Measurements from ENCODE around the gene BAX. TPM values are rescaled to one million over a fixed set of nuclear protein-coding genes. Genes with fewer than 3 reads are reported as not detected.
A peak's percentile ranks its signal among the peaks of the same experiment; 100 is the strongest.

Gene BAX
- total RNA-seq, 1 donor from 2014 or later, result 242 TPM

- H3K27me3 Mint-ChIP-seq (ENCODE audit: low read depth), result no peaks in the 10 kb centered on the region
- no peak overlapping the region for H3K4me3 Mint-ChIP-seq (ENCODE audit: low read depth)
- DNase-seq (ENCODE audit: low spot score), result no peak
- peaks cover 50% of the 10 kb centered on the region for H3K4me1 Mint-ChIP-seq (ENCODE audit: low read depth)
- no peaks in the 10 kb centered on the region for H3K9me3 Mint-ChIP-seq
- intact Hi-C loops (cut with micrococcal nuclease), result no loop called here
- H3K36me3 Mint-ChIP-seq (ENCODE audit: low read depth), result peaks cover 53% of the 10 kb centered on the region
- H3K27ac Mint-ChIP-seq, result peak overlapping the region; percentile 70
These were observed 6.5 kb downstream of the BAX start for GRCh38 chr19:48961051-48961649.

GRCh38 chr19:48961673-48962028 lies 7.0 kb downstream of the BAX start:
- H3K27me3 Mint-ChIP-seq (ENCODE audit: low read depth), result no peaks in the 10 kb centered on the region
- H3K27ac Mint-ChIP-seq, result peak overlapping the region; percentile 99
- intact Hi-C loops (cut with micrococcal nuclease), result no loop called here
- H3K36me3 Mint-ChIP-seq (ENCODE audit: low read depth), result peaks cover 55% of the 10 kb centered on the region
- no peak for DNase-seq (ENCODE audit: low spot score)
- no peaks in the 10 kb centered on the region for H3K9me3 Mint-ChIP-seq
- peak overlapping the region; percentile 96 for H3K4me3 Mint-ChIP-seq (ENCODE audit: low read depth)
- H3K4me1 Mint-ChIP-seq (ENCODE audit: low read depth), result peaks cover 52% of the 10 kb centered on the region

GRCh38 chr19:48962029-48962848 lies 7.6 kb downstream of the BAX start:
- Mint-ChIP-seq H3K27ac (peak overlapping the region; percentile 99), H3K9me3 (no peaks in the 10 kb centered on the region), H3K4me3 (ENCODE audit: low read depth) (peak overlapping the region; percentile 96), H3K4me1 (ENCODE audit: low read depth) (peaks cover 52% of the 10 kb centered on the region), H3K27me3 (ENCODE audit: low read depth) (no peaks in the 10 kb centered on the region), H3K36me3 (ENCODE audit: low read depth) (peaks cover 56% of the 10 kb centered on the region)
- DNase-seq (ENCODE audit: low spot score), result no peak
- intact Hi-C loops (cut with micrococcal nuclease), result no loop called here

- Mint-ChIP-seq H3K27ac (peak overlapping the region; percentile 99), H3K4me3 (ENCODE audit: low read depth) (peak overlapping the region; percentile 96), H3K36me3 (ENCODE audit: low read depth) (peaks cover 56% of the 10 kb centered on the region), H3K4me1 (ENCODE audit: low read depth) (peaks cover 47% of the 10 kb centered on the region), H3K9me3 (no peaks in the 10 kb centered on the region), H3K27me3 (ENCODE audit: low read depth) (no peaks in the 10 kb centered on the region)
- no peak for DNase-seq (ENCODE audit: low spot score)
- intact Hi-C loops (cut with micrococcal nuclease), result no loop called here
These were observed 8.1 kb downstream of the BAX start for GRCh38 chr19:48962849-48963165.

GRCh38 chr19:48963371-48964204 lies 8.9 kb downstream of the BAX start:
- peak overlapping the region; percentile 96 for H3K4me3 Mint-ChIP-seq (ENCODE audit: low read depth)
- H3K36me3 Mint-ChIP-seq (ENCODE audit: low read depth), result peaks cover 56% of the 10 kb centered on the region
- H3K4me1 Mint-ChIP-seq (ENCODE audit: low read depth), result peaks cover 45% of the 10 kb centered on the region

GRCh38 chr19:48964205-48965039 lies 9.7 kb downstream of the BAX start:
- Mint-ChIP-seq H3K36me3 (ENCODE audit: low read depth) (peaks cover 55% of the 10 kb centered on the region), H3K4me3 (ENCODE audit: low read depth) (peak overlapping the region; percentile 96), H3K27ac (peak overlapping the region; percentile 99), H3K4me1 (ENCODE audit: low read depth) (peaks cover 43% of the 10 kb centered on the region), H3K27me3 (ENCODE audit: low read depth) (no peaks in the 10 kb centered on the region), H3K9me3 (no peaks in the 10 kb centered on the region)
- intact Hi-C loops (cut with micrococcal nuclease), result loop anchor here (1.0 to 2.0 kb wide), 5 partner anchors 10 to 170 kb away; partner anchors contain the start of genes BAX, GYS1, NUCB1 and RUVBL2
- no peak for DNase-seq (ENCODE audit: low spot score)

More at GRCh38 chr19:48963371-48964204, 8.9 kb downstream of the BAX start:
- intact Hi-C loops (cut with micrococcal nuclease), result loop anchor here (2.0 kb wide), 2 partner anchors 63 to 169 kb away; partner anchors contain the start of gene NUCB1
- H3K9me3 Mint-ChIP-seq, result no peaks in the 10 kb centered on the region
- DNase-seq (ENCODE audit: low spot score), result peak; percentile 55
- H3K27ac Mint-ChIP-seq, result peak overlapping the region; percentile 99
- no peaks in the 10 kb centered on the region for H3K27me3 Mint-ChIP-seq (ENCODE audit: low read depth)

GRCh38 chr19:48965040-48965805 lies 10.5 kb downstream of the BAX start, which contains the start of gene FTL:
FTL (plus strand) TSS chr19:48965309; CDS start chr19:48965508, 199 bp downstream.
- peaks cover 43% of the 10 kb centered on the region for H3K4me1 Mint-ChIP-seq (ENCODE audit: low read depth)
- H3K36me3 Mint-ChIP-seq (ENCODE audit: low read depth), result peaks cover 51% of the 10 kb centered on the region

GRCh38 chr19:48965806-48966540 lies 11.3 kb downstream of the BAX start:
- Mint-ChIP-seq H3K36me3 (ENCODE audit: low read depth) (peaks cover 51% of the 10 kb centered on the region), H3K9me3 (no peaks in the 10 kb centered on the region), H3K27ac (peak overlapping the region; percentile 99), H3K27me3 (ENCODE audit: low read depth) (no peaks in the 10 kb centered on the region), H3K4me3 (ENCODE audit: low read depth) (peak overlapping the region; percentile 96), H3K4me1 (ENCODE audit: low read depth) (peaks cover 43% of the 10 kb centered on the region)
- peak; percentile 86 for DNase-seq (ENCODE audit: low spot score)
- intact Hi-C loops (cut with micrococcal nuclease), result loop anchor here (1.0 to 2.0 kb wide), 5 partner anchors 12 to 171 kb away; partner anchors contain the start of genes BAX, GYS1, NUCB1 and RUVBL2

More at GRCh38 chr19:48965040-48965805, 10.5 kb downstream of the BAX start, which contains the start of gene FTL:
- no peaks in the 10 kb centered on the region for H3K27me3 Mint-ChIP-seq (ENCODE audit: low read depth)
- H3K9me3 Mint-ChIP-seq, result no peaks in the 10 kb centered on the region
- H3K4me3 Mint-ChIP-seq (ENCODE audit: low read depth), result peak within 1 kb of the TSS; percentile 96
- DNase-seq (ENCODE audit: low spot score), result peak; percentile 89
- peak within 1 kb of the TSS; percentile 99 for H3K27ac Mint-ChIP-seq
- intact Hi-C loops (cut with micrococcal nuclease), result loop anchor here (1.0 to 2.0 kb wide), 5 partner anchors 11 to 170 kb away; partner anchors contain the start of genes BAX, GYS1, NUCB1 and RUVBL2

GRCh38 chr19:48966541-48967345 lies 12.1 kb downstream of the BAX start:
- no peaks in the 10 kb centered on the region for H3K27me3 Mint-ChIP-seq (ENCODE audit: low read depth)
- DNase-seq (ENCODE audit: low spot score), result no peak
- peaks cover 40% of the 10 kb centered on the region for H3K4me1 Mint-ChIP-seq (ENCODE audit: low read depth)
- peak overlapping the region; percentile 96 for H3K4me3 Mint-ChIP-seq (ENCODE audit: low read depth)
- peaks cover 48% of the 10 kb centered on the region for H3K36me3 Mint-ChIP-seq (ENCODE audit: low read depth)
- peak overlapping the region; percentile 99 for H3K27ac Mint-ChIP-seq
- H3K9me3 Mint-ChIP-seq, result no peaks in the 10 kb centered on the region
- intact Hi-C loops (cut with micrococcal nuclease), result no loop called here

GRCh38 chr19:48967346-48968178 lies 12.9 kb downstream of the BAX start:
- H3K4me3 Mint-ChIP-seq (ENCODE audit: low read depth), result peak overlapping the region; percentile 96
- peaks cover 45% of the 10 kb centered on the region for H3K36me3 Mint-ChIP-seq (ENCODE audit: low read depth)
- no peak for DNase-seq (ENCODE audit: low spot score)
- peaks cover 32% of the 10 kb centered on the region for H3K4me1 Mint-ChIP-seq (ENCODE audit: low read depth)
- peak overlapping the region; percentile 1 for H3K27ac Mint-ChIP-seq
- no peaks in the 10 kb centered on the region for H3K9me3 Mint-ChIP-seq
- H3K27me3 Mint-ChIP-seq (ENCODE audit: low read depth), result no peaks in the 10 kb centered on the region
- intact Hi-C loops (cut with micrococcal nuclease), result no loop called here
